GM21737 (cell line): ENCODE results near the gene PAQR4.

Source experiments
- ATAC-seq: cut with Tn5 transposase; IDR thresholded peaks from one replicate; pipeline ENCODE4 v1.9.1; 2021; ENCODE audit warnings: mild to moderate bottlenecking, moderate library complexity; ENCODE audit not compliant: unreplicated experiment

PAQR4 gene

DNA sequence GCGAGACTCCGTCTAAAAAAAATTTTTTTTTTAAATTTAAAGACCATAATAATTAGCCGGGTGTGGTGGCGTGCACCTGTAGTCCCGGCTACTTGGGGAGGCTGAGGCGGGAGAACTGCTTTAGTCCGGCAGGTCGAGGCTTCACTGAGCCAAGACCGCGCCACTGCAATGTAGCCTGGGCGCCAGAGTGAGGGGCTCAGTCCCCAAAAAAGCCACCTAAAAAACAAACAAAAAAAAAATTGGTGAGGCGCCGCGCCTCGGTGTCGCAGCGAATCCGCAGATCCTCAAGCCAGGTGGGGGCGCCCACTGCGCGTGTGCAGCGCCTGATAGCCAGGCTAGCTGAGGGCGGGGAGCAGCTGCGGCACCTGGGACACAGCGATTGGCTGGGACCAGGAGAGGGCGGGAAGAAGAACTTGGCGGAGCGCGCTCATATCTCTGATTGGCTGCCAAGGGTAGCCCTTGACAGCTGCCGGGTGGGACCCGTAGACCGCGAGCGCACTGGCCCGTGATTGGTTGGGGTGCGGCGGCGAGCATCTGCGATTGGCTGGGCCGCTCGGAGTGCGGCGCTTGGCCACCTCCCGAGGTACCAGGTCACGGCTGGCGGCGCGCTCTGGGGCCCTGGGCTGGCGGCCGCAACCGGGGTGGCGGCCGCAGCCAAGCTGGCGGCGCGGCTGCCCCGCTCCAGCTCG lies 34.6 kb downstream of the PAQR4 start:
- ATAC-seq, result peak; percentile 93

DNA sequence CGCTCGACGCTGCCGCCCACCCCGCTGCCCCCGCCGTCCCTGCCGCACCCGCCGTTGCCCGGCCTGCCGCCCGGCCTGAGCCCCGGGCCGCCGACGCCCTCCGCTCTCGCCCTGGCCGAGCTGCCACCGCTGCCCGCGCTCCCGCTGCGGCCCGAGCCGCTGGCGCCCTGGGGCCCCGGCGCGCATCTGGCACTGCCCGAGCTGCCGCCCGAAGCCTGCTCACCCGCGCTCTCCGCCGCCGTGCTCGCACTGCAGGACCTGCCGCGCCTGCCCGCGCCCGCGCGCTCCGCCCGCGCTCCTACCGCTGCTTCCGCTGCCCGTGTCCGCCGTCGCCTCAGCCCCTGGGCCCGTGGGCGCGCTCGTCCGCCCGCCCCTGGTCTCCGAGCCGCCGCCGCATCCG lies 35.2 kb downstream of the PAQR4 start:
- peak; percentile 4 for ATAC-seq

DNA sequence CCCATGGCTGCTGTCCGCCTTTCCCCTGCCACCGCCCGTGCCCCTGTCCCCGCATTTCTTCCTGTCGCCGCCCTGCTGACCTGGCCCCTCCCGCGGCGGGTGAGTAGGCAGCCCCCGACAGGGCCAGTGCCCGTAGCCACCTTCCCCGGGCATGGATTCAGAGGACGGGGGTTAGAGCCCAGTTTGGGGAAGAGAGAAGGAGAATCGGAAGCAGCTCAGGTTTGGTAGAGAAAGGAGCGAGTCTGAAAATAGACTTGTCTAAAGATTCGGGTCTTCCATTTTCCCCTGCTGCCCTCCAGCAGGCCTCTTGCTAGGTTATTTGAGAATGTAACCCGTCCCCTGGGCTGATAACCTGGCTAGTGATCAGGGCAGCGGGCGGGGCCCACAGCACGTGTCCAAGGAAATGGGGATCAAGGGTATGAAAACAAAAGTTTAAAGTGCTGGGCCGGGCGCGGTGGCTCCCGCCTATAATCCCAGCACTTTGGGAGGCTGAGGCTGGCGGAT lies 35.7 kb downstream of the PAQR4 start:
- no peak for ATAC-seq

DNA sequence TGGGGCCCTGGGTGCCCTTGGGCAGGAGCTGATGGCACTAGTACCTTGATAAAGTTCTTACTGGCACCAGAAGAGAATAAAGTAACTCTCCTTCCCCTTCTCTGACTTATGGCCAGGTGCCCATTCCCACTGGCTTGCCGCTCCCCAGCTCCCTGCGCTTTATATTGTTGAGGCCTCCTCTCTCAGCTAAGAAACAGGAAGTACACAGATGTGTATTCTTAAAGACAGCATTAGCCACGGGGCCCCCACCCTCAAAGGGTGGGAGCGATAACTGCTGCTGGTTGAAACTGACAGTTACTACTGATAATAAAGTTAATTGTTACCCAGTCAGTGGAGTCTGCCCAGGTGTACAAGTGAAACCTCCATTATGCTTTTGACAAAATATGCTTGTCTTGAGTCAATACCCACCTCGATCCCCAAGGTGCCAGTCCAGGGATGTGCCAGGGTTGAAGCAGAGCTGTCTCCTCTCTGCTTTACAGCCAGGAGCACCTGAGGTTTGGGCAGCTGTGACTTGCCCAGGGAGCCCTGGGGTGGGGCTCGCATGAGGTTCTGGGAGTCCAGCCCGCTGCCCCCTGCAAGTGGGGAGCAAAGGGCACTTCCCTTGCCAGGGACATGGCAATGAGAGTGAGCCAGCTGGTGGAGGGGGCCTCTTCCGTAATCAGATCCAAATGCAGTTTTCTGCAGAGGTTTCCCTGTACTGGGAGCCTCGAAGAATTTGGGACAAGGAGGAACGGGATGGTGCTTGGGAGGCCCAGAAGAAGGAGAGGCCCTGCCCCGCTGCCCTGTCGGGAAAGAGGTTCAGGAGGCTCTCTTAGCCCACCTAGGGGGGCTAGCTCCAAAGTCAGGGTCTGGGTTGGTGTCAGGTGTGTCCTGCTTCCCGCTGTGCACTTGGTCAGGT lies 38.2 kb downstream of the PAQR4 start:
- no peak for ATAC-seq

- no peak for ATAC-seq
Observed at GRCh38 chr16:3007957-3008689, 39.0 kb downstream of the PAQR4 start.

- no peak for ATAC-seq
Observed at GRCh38 chr16:3008690-3009037, 39.5 kb downstream of the PAQR4 start.

DNA sequence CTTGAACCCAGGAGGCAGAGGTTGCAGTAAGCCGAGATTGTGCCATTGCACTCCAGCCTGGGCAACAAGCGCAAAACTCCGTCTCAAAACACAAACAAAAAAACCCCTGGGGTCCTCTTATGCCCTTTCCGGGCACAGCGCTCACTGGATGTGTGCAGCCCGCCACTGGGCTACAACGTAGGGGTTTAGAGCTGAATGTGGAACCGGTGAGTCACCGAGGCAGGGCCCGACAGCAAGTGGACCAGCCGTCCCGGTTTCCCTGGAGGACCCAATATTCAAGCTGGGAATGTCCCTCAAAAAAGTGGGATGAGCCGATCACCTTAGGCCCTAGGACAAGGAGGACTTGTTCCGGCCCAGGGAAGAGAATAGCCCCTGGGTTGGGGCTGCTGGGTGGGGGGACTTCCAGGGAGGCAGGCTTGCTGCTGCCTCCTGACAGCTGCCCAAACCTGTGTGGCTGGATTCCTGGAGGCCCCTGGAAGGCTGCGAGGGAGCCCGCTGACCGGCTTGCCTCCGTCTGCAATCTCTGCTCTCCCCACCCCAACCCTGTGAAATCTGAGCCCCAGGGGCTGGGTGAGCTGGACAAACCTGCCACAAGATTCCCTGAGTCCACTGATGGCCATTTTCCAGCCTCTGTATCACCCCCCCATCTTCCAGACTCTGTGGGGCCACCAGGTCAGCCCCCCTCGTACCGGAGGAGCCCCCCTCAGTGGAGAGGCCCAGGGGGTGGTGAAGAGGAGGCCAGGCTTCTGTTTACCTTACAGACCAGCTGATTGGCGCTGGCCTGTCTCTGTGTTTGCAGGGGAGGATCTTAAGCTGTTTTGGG lies 40.6 kb downstream of the PAQR4 start:
- no peak for ATAC-seq

GRCh38 chr16:3010510-3010909 lies 41.4 kb downstream of the PAQR4 start:
- ATAC-seq, result no peak

DNA sequence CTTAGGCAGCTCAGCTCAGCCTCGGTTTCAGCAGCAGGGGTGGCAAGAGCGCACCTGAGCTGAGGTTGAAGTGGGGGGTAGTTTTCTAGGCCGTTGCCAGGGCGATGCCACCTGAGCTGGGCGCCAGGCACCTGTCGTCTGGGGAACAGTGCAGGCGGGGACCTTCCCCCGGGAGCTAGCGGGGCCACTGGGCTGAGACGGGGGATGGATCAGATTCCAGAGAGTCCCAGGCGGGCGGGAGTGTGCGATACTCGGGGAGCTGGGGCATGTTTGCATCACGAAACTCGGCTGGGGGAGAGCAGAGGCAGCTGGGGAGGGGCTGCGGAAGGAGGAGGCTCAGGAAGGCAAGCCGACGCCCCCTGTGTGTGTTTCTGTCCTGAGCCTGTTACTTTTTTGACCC lies 43.1 kb downstream of the PAQR4 start:
- no peak for ATAC-seq

GRCh38 chr16:3012828-3013420 lies 43.8 kb downstream of the PAQR4 start, which contains the start of gene CLDN9:
Gene CLDN9, plus strand, starts transcription at chr16:3012923. Its CDS starts 440 bp downstream, at chr16:3013363.
- no peak for ATAC-seq

- no peak for ATAC-seq
Observed at GRCh38 chr16:3013491-3013951, 44.4 kb downstream of the PAQR4 start.

GRCh38 chr16:3013998-3014690 lies 45.0 kb downstream of the PAQR4 start:
- ATAC-seq, result no peak

- no peak for ATAC-seq
Observed at GRCh38 chr16:3014971-3015370, 45.8 kb downstream of the PAQR4 start.

DNA sequence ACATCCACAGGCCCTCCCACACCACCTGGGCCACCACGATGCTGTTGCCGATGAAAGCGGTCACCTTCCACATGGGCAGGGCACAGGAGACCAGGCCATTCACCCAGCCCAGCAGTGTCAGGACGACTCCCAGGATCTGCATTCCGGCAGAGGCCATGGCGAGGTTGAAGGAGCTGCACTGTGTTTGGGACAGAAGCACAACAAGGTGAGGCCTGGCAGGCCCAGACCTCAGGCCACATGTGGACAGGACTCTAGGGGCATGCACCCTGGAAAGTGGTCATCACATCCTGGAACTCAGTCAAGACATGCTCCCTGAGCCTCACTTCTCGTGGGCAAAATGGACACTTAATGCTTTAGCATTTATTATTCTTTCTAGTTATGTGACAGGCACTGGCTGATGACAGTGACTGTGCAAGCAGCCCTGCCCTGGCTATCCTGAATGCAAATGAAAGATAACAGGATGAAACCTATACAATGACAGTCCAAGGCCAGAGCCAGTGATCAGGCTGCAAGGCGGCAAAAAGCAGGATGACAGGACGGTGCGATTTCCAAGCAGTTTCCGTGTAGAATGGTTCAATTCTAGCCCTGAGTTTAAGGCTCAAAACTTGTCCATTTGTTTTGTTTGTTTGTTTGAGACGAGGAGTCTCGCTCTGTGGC lies 46.8 kb downstream of the PAQR4 start:
- ATAC-seq, result no peak

- ATAC-seq, result no peak
Observed at GRCh38 chr16:3017344-3017743, 48.2 kb downstream of the PAQR4 start.

DNA sequence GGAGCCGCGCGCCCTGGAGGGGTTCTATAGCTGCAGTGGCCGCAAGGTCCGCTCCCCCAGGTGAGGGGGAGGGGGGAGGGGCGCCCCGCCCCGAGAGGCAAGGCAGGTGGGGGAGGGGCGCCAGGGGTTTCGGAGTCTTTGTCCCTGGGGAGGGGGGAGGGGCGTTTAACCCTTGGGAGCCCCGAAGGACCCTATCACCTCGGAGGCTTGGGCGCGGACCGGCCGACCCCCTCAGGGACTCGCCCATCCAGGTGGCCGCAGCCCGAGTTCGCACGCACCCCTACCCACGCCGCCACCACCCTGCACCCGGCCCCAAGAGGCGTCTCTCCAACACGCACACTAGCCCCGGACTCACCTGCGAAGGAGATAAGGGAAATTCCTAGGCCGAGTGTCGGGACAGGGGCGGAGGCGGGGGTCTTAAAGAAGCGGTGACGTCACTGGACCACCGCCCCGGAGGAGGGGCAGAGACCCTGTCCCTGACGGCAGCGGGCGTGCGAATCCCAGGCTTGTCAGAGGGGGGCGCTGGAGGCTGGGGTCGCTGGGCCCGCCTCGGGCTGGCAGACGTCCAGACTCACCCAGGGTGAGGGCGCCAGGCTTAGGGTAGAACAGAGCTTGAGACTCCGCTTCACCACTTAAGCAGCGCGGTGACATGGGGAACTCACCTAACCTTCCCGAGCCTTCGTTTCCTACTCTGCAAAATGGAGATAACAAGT lies 48.8 kb downstream of the PAQR4 start, which contains the start of gene CLDN6:
TSS of gene CLDN6 (minus strand) at position 390 of the 713 bp plus-strand sequence. CDS start 2,162 bp downstream, outside the sequence.
- ATAC-seq, result no peak

DNA sequence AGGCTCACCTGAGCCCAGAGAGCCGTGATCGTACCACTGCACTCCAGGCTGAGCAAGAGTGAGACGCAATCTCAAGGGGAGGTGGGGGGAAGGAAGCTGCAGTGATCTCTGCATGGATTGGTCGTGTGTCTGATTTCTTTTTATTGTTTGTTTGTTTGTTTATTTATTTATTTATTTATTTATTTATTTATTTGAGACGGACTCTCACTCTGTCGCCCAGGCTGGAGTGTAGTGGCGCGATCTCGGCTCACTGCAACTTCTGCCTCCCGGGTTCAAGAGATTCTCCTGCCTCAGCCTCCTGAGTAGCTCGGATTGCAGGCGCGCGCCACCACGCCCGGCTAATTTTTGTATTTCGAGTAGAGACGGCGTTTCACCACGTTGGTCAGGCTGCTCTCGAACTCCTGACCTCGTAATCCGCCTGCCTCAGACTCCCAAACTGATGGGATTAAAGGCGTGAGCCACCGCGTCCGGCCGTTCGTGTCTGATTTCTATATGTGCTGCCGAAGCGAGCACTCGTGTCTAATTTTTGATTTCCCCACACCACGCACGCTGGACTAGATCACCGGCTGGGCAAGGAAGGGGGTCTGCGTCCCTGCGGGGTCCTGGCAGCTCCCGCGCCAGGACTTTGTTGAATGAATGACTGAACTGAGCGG lies 50.6 kb downstream of the PAQR4 start:
- no peak for ATAC-seq

DNA sequence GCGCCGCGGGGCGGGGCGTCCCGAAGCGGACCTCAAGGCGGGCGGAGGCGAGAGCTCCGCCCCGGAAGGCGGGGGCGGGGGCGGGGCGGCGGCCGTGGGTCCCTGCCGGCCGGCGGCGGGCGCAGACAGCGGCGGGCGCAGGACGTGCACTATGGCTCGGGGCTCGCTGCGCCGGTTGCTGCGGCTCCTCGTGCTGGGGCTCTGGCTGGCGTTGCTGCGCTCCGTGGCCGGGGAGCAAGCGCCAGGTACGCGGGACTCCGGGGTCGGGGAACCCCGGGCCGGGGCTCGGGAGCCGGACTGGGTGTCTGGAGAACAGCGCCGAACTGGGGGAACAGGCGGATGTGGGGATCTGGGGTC lies 51.1 kb downstream of the PAQR4 start, which contains the start of gene TNFRSF12A:
TSS of gene TNFRSF12A (plus strand) at position 122 of the 357 bp plus-strand sequence. CDS start at position 152, 30 bp downstream.
- ATAC-seq, result no peak
